ENCODE data around the gene MSS51.

DNA sequence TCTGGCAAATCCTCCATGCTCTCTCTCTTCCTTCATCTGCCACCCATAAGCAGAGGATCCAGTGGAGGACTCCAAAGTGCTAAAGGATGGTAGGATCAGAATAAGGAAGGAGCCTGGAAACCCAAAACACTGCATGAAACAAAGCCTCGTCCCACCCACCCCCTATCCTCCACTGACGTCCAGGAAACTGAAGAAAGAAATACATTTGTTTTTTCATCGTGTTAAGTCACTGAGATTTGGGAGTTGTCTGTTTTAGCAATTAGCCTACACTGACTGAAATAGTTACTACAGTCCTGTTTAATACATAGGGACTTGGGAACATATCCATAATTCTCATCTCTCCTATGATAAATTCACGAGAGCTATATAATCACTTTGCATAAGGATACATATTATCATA, 34.3 kb downstream of the MSS51 start:
- TF ChIP-seq, protein P1, sequence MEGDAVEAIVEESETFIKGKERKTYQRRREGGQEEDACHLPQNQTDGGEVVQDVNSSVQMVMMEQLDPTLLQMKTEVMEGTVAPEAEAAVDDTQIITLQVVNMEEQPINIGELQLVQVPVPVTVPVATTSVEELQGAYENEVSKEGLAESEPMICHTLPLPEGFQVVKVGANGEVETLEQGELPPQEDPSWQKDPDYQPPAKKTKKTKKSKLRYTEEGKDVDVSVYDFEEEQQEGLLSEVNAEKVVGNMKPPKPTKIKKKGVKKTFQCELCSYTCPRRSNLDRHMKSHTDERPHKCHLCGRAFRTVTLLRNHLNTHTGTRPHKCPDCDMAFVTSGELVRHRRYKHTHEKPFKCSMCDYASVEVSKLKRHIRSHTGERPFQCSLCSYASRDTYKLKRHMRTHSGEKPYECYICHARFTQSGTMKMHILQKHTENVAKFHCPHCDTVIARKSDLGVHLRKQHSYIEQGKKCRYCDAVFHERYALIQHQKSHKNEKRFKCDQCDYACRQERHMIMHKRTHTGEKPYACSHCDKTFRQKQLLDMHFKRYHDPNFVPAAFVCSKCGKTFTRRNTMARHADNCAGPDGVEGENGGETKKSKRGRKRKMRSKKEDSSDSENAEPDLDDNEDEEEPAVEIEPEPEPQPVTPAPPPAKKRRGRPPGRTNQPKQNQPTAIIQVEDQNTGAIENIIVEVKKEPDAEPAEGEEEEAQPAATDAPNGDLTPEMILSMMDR (IDR thresholded peaks at IDR 0.05), result no peak
- TF ChIP-seq POLR2A (IDR thresholded peaks at IDR 0.05) (no peak), POLR2AphosphoS5 (IDR thresholded peaks at IDR 0.05) (no peak), EP300 (IDR thresholded peaks at IDR 0.05; ENCODE audit: low read depth) (no peak)

Measured in transverse colon (tissue), 4 donors.